Upper lobe of right lung (tissue), 1 donor: ENCODE data around the gene CHMP1A. TPM values are rescaled to one million over a fixed set of nuclear protein-coding genes. Genes with fewer than 3 reads are reported as not detected.

Experiments
- ATAC-seq: fragments of 200-7000 bp; cut with Tn5 transposase; one replicate; pipeline ENCODE4 v1.9.1; 2020; ENCODE audit warnings: mild to moderate bottlenecking, moderate library complexity
- DNase-seq: peaks from one replicate; pipeline ENCODE4 v3.0.0-alpha.2; 2020
- H3K27ac ChIP-seq: fragments of 200-600 bp; one replicate; pipeline ENCODE4 v1.8.0; 2022
- H3K27me3 ChIP-seq: fragments of 200-600 bp; one replicate; pipeline ENCODE4 v1.8.0; 2022; ENCODE audit warnings: mild to moderate bottlenecking
- H3K36me3 ChIP-seq: fragments of 200-600 bp; one replicate; pipeline ENCODE4 v1.8.0; 2022
- H3K4me1 ChIP-seq: fragments of 200-600 bp; one replicate; pipeline ENCODE4 v1.8.0; 2022
- H3K4me3 ChIP-seq: fragments of 200-600 bp; one replicate; pipeline ENCODE4 v1.8.0; 2022; ENCODE audit warnings: mild to moderate bottlenecking
- H3K9me3 ChIP-seq: fragments of 200-600 bp; one replicate; pipeline ENCODE4 v1.8.0; 2022
- CTCF ChIP-seq: fragments of 200-600 bp; IDR thresholded peaks from one replicate; pipeline ENCODE4 v1.8.0; 2022; ENCODE audit warnings: antibody characterized with exemption
- intact Hi-C: fragments of 100-400 bp; cut with DNase I; formaldehyde crosslinking; loops from one replicate; pipeline ENCODE4 v1.11.0; 2022
- total RNA-seq: library from RNA; stranded (reverse); fragmentation: NEBNext Ultra II Directional; extraction: Animal tissue kit (Norgen Biotek cat#: 25700); gene quantifications from one replicate; pipeline ENCODE4 v1.2.1, GENCODE V29; 2021
- donor health status: DM: no; HTN: yes; CAD: no; lungs with severe emphysema.

Gene CHMP1A
- total RNA-seq, 1 donor from 2014 or later: 74.0 TPM

DNA sequence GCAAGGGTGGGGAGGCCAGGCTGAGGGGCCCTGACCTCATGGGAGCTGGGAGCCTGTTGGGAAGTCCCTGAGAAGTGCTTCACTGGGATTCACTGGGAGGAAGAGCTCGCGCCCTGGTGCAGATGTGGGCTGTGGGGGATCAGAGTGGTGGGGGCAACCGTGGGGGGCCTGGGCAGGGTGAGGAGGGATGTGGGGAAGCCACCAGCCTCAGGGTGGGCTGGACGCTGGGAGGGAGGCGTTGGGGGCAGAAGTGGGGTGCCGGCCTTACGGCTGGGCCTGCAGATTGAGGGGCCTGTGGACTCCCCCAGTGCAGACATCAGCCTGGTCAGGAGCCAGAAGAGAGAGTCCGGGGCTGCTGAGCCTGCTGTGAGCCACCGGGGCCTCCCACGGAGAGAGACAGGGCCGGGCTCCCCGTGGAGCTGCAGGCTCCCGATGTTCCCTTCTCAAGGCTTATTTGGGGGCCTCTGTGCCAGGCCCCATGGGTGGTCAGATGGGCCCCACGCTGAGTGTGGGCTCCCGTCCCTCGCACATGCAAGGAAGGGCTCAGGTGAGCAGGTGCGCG lies 36.3 kb downstream of the CHMP1A start:
- H3K27me3 ChIP-seq: no peaks in the 10 kb centered on the region
- no peaks in the 10 kb centered on the region for H3K36me3 ChIP-seq
- intact Hi-C loops: no loop called here
- H3K9me3 ChIP-seq: no peaks in the 10 kb centered on the region
- no peak overlapping the region for H3K27ac ChIP-seq
- no peaks in the 10 kb centered on the region for H3K4me1 ChIP-seq
- TF ChIP-seq CTCF: no peak
- no peak for DNase-seq
- ATAC-seq: no peak
- H3K4me3 ChIP-seq: no peak overlapping the region

DNA sequence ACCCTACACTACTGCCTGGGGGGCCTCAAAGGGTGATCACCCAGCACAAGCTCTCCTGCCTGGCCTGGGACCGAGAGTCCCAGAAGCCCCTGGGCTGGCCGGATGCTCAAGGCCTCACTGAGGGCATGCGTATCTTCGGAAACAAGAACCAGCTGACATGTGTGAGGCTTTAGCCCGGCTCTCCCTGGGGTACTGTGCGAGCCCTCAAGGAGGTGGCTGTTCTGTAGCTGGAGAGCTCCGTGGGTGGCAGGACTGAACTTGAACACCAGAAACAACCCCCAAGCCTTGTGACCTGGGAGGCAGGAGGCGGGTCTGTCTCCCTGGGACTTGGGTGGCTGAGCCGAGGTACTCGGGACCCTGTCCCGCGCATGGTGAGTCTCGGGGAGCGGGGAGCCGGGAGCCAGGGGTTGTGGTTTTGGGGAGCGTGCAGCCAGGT lies 37.1 kb downstream of the CHMP1A start:
- Histone ChIP-seq H3K36me3 (no peaks in the 10 kb centered on the region), H3K27ac (no peak overlapping the region), H3K4me1 (no peaks in the 10 kb centered on the region), H3K27me3 (no peaks in the 10 kb centered on the region), H3K9me3 (no peaks in the 10 kb centered on the region), H3K4me3 (no peak overlapping the region)
- no peak for TF ChIP-seq CTCF
- intact Hi-C loops: no loop called here
- DNase-seq: no peak
- no peak for ATAC-seq

GRCh38 chr16:89619840-89620239 lies 37.7 kb downstream of the CHMP1A start:
- no peak for ATAC-seq

DNA sequence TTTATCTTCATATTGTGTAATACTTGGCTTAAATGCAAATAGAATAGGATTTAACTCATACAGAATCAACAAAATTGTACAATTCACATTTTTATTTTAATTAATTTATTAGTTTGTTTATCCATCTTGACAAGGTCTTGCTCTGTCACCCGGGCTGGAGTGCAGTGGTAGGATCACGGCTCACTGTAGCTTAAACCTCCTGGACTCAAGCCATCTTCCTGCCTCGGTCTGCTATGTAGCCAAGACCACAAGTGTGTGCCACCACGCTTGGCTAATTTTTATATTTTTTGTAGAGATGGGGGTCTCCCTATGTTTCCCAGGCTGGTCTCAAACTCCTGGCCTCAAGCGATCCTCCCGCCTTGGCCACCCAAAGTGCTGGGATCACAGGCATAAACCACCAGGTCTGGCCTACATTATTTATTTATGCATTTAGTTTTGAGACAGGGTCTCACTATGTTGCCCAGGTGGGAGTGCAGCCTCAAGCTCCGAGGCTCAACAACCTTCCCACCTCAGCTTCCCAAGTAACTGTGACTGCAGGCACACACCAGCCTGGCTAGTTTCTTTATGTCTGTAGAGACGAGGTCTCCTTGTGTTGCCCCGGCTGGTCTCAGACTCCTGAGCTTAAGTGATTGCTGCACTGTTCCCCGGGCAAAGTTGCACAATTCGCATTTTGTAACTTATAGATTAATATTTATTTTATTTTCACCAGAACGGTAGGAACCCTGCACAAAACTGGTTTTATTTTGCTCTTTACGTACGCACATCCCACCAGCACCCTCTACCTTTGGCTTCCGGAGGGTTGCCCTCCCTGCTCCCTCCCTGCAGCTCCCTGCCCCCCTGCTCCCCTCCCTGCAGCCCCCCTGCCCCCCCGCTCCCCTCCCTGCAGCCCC lies 39.2 kb downstream of the CHMP1A start:
- no peak overlapping the region for H3K27ac ChIP-seq
- DNase-seq: no peak
- ATAC-seq: no peak
- H3K9me3 ChIP-seq: no peaks in the 10 kb centered on the region
- intact Hi-C loops: no loop called here
- H3K4me3 ChIP-seq: no peak overlapping the region
- no peak for TF ChIP-seq CTCF
- H3K4me1 ChIP-seq: no peaks in the 10 kb centered on the region
- no peaks in the 10 kb centered on the region for H3K36me3 ChIP-seq
- no peaks in the 10 kb centered on the region for H3K27me3 ChIP-seq

More at GRCh38 chr16:89619840-89620239, 37.7 kb downstream of the CHMP1A start:
- no peaks in the 10 kb centered on the region for H3K27me3 ChIP-seq
- intact Hi-C loops: no loop called here
- H3K36me3 ChIP-seq: no peaks in the 10 kb centered on the region
- H3K9me3 ChIP-seq: no peaks in the 10 kb centered on the region
- DNase-seq: no peak
- no peak overlapping the region for H3K27ac ChIP-seq
- no peak for TF ChIP-seq CTCF
- H3K4me1 ChIP-seq: no peaks in the 10 kb centered on the region
- no peak overlapping the region for H3K4me3 ChIP-seq

GRCh38 chr16:89617036-89617435 lies 40.5 kb downstream of the CHMP1A start:
- Histone ChIP-seq H3K4me1 (no peaks in the 10 kb centered on the region), H3K4me3 (no peak overlapping the region), H3K9me3 (no peaks in the 10 kb centered on the region), H3K27ac (no peak overlapping the region), H3K36me3 (no peaks in the 10 kb centered on the region), H3K27me3 (no peaks in the 10 kb centered on the region)
- intact Hi-C loops: no loop called here
- TF ChIP-seq CTCF: no peak
- ATAC-seq (no peak), DNase-seq (no peak)
